Transverse colon (tissue), 4 donors: Measurements from ENCODE around the gene WDR91.

Experiments used
- POLR2A ChIP-seq: fragments of 450-650 bp; IDR thresholded peaks from one replicate; pipeline ENCODE4 v1.6.1; 2016; ENCODE audit warnings: antibody characterized with exemption, mild to moderate bottlenecking, moderate library complexity
- POLR2AphosphoS5 ChIP-seq, 3 donors: sonication (generic); formaldehyde crosslinking; IDR thresholded peaks; one replicate each; pipeline ENCODE4 v1.6.1; 2016; ENCODE audit warnings: antibody characterized with exemption in 3 of 3
- TF ChIP-seq, protein P1 (sequence below), 5 experiments: fragments of 200-600 bp in 3 of 5; fragments of 450-650 bp in 2 of 5; sonication (generic) in 3 of 5; IDR thresholded peaks; 1 replicate in 2 of 5; 2 replicates in 3 of 5; pipeline ENCODE4 v1.5.1; 2016 to 2017; ENCODE audit warnings: antibody characterized with exemption in 5 of 5, inconsistent platforms in 3 of 5, mild to moderate bottlenecking in 2 of 5, moderate library complexity in 1 of 5

DNA sequence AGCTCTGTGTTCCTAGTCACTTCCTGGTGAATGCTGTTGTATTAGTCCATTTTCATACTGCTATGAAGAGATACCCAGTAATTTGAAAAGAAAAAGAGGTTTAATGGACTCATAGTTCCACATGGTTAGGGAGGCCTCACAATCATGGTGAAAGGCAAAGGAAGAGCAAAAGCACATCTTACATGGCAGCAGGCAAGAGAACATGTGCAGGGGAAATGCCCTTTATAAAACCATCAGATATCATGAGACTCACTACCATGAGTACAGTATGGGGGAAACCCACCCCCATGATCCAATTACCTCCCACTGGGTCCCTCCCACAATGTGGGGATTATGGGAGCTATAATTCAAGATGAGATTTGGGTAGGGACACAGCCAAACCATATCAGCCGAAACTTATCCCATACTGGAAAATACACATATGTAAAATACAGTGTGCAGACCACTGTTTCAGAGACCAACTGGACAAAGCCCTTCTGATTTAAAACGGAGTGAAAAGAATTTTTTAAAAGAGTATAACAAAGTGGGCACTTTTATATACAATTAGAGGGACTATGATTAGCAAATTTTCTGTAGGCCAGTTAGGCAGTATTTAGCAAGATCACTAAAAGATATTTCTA is 48.8 kb downstream of the WDR91 start:
- TF ChIP-seq, protein P1, sequence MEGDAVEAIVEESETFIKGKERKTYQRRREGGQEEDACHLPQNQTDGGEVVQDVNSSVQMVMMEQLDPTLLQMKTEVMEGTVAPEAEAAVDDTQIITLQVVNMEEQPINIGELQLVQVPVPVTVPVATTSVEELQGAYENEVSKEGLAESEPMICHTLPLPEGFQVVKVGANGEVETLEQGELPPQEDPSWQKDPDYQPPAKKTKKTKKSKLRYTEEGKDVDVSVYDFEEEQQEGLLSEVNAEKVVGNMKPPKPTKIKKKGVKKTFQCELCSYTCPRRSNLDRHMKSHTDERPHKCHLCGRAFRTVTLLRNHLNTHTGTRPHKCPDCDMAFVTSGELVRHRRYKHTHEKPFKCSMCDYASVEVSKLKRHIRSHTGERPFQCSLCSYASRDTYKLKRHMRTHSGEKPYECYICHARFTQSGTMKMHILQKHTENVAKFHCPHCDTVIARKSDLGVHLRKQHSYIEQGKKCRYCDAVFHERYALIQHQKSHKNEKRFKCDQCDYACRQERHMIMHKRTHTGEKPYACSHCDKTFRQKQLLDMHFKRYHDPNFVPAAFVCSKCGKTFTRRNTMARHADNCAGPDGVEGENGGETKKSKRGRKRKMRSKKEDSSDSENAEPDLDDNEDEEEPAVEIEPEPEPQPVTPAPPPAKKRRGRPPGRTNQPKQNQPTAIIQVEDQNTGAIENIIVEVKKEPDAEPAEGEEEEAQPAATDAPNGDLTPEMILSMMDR (IDR thresholded peaks at IDR 0.05): no peak
- TF ChIP-seq POLR2A: no peak
- TF ChIP-seq POLR2AphosphoS5 (IDR thresholded peaks at IDR 0.05): no peak
